ENCODE data around the gene FTCD. TPM values are rescaled to one million over a fixed set of nuclear protein-coding genes. Genes with fewer than 3 reads are reported as not detected.

The FTCD gene
- total RNA-seq, 1 donor from 2014 or later = not detected

GRCh38 chr21:46152927-46153246 is 2.5 kb downstream of the FTCD start:
- DNase-seq (ENCODE audit: extremely low spot score in 2 of 2) = peak in 1 of 2 donors; percentile 83
- Histone ChIP-seq H3K4me1 (peaks cover 12% of the 10 kb centered on the region), H3K4me3 (peak overlapping the region; percentile 17 to 18), H3K27ac (peak overlapping the region; percentile 70), H3K9me3 (no peaks in the 10 kb centered on the region), H3K36me3 (no peaks in the 10 kb centered on the region), H3K27me3 (no peaks in the 10 kb centered on the region)
- TF ChIP-seq, protein P1, sequence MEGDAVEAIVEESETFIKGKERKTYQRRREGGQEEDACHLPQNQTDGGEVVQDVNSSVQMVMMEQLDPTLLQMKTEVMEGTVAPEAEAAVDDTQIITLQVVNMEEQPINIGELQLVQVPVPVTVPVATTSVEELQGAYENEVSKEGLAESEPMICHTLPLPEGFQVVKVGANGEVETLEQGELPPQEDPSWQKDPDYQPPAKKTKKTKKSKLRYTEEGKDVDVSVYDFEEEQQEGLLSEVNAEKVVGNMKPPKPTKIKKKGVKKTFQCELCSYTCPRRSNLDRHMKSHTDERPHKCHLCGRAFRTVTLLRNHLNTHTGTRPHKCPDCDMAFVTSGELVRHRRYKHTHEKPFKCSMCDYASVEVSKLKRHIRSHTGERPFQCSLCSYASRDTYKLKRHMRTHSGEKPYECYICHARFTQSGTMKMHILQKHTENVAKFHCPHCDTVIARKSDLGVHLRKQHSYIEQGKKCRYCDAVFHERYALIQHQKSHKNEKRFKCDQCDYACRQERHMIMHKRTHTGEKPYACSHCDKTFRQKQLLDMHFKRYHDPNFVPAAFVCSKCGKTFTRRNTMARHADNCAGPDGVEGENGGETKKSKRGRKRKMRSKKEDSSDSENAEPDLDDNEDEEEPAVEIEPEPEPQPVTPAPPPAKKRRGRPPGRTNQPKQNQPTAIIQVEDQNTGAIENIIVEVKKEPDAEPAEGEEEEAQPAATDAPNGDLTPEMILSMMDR (IDR thresholded peaks at IDR 0.05) = no peak
- TF ChIP-seq POLR2A (IDR thresholded peaks at IDR 0.05) = no peak
- TF ChIP-seq POLR2AphosphoS5 (IDR thresholded peaks at IDR 0.05; ENCODE audit: insufficient read depth in 1 of 2, low read depth in 1 of 2) = no peak
- intact Hi-C loops (cut with DNase I) = no loop called here

- no peak overlapping the region for H3K4me3 ChIP-seq
- DNase-seq (ENCODE audit: extremely low spot score in 2 of 2) = peak in 1 of 2 donors; percentile 56
Measured at GRCh38 chr21:46151989-46152926, 3.1 kb downstream of the FTCD start.

DNA sequence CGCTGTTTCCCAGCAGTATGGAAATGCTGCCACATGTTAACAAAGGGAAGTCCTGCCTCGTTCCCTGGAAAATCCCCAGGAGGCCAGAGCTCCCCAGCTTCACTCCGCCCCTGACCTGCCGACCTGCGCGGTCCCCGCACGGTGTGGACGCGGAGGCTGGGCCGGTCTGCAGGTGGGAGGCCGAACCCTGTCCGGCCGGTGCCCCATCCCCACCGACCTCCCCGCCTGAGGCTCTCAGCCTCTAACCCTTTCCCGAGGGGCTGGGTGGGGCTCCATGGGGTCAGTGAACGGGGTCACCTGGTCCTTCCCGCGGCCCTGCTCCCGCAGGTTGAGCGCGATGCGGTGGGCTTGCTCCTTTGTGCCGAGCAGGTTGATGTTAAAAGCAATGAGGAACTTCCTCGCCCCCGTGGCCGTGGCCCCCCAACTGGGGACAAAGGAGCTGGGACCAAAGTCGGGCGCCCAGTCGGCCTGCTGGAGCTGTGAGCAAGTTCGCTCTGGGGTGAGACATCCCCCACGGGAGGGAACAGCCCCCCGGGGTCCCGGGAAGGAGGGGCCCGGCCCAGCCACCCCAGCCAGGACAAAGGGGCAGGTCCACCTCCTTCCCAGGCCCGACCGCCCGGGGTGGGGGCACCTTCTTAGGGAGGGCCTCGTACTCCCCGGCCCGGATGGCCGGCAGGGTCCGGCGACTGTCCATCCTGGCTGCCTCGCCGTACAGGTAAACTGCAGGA is 4.0 kb downstream of the FTCD start:
- H3K4me1 ChIP-seq = peaks cover 12% of the 10 kb centered on the region
- peak in 1 of 2 donors; percentile 71 for DNase-seq (ENCODE audit: extremely low spot score in 2 of 2)
- no peak overlapping the region for H3K27ac ChIP-seq
- no peak for TF ChIP-seq POLR2AphosphoS5 (IDR thresholded peaks at IDR 0.05; ENCODE audit: insufficient read depth in 1 of 2, low read depth in 1 of 2)
- TF ChIP-seq, protein P1 (IDR thresholded peaks at IDR 0.05) = no peak
- no peak for TF ChIP-seq POLR2A (IDR thresholded peaks at IDR 0.05)
- no peaks in the 10 kb centered on the region for H3K27me3 ChIP-seq
- H3K4me3 ChIP-seq = no peak overlapping the region
- H3K36me3 ChIP-seq = no peaks in the 10 kb centered on the region
- no peaks in the 10 kb centered on the region for H3K9me3 ChIP-seq
- intact Hi-C loops (cut with DNase I) = no loop called here

More at GRCh38 chr21:46151989-46152926, 3.1 kb downstream of the FTCD start:
- Histone ChIP-seq H3K36me3 (no peaks in the 10 kb centered on the region), H3K27me3 (no peaks in the 10 kb centered on the region), H3K9me3 (no peaks in the 10 kb centered on the region), H3K4me1 (peaks cover 12% of the 10 kb centered on the region), H3K27ac (no peak overlapping the region)
- intact Hi-C loops (cut with DNase I) = no loop called here
- TF ChIP-seq POLR2AphosphoS5 (IDR thresholded peaks at IDR 0.05; ENCODE audit: insufficient read depth in 1 of 2, low read depth in 1 of 2) (no peak), POLR2A (IDR thresholded peaks at IDR 0.05) (no peak)
- TF ChIP-seq, protein P1 (IDR thresholded peaks at IDR 0.05) = no peak

GRCh38 chr21:46150491-46151121 is 4.8 kb downstream of the FTCD start:
- Histone ChIP-seq H3K9me3 (no peaks in the 10 kb centered on the region), H3K27me3 (no peaks in the 10 kb centered on the region), H3K4me1 (peaks cover 12% of the 10 kb centered on the region), H3K36me3 (no peaks in the 10 kb centered on the region), H3K4me3 (no peak overlapping the region), H3K27ac (no peak overlapping the region)
- DNase-seq (ENCODE audit: extremely low spot score in 2 of 2) = no peak
- intact Hi-C loops (cut with DNase I) = no loop called here
- no peak for TF ChIP-seq POLR2AphosphoS5 (IDR thresholded peaks at IDR 0.05; ENCODE audit: insufficient read depth in 1 of 2, low read depth in 1 of 2)
- TF ChIP-seq, protein P1 (IDR thresholded peaks at IDR 0.05) = no peak

Data from vagina (tissue), 2 donors.